SJCRH30 (cell line): ENCODE measurements around the gene JADE2. TPM values are rescaled to one million over a fixed set of nuclear protein-coding genes. Genes with fewer than 3 reads are reported as not detected.

Experiments used
- DNase-seq, 2 experiments: peaks; one replicate each; pipeline ENCODE4 v3.0.0-alpha.2; 2015 to 2020
- H3K27ac ChIP-seq: fragments of 250-450 bp; sonication (Bioruptor Pico); 2 replicates; pipeline ENCODE4 v1.5.1; 2020; ENCODE audit warnings: mild to moderate bottlenecking, moderate library complexity
- H3K27me3 ChIP-seq: fragments of 250-450 bp; sonication (Bioruptor Pico); 2 replicates; pipeline ENCODE4 v1.5.1; 2020; ENCODE audit warnings: mild to moderate bottlenecking, moderate library complexity
- H3K36me3 ChIP-seq: fragments of 250-450 bp; sonication (Bioruptor Pico); 2 replicates; pipeline ENCODE4 v1.5.1; 2020; ENCODE audit warnings: mild to moderate bottlenecking, moderate library complexity
- H3K4me1 ChIP-seq: fragments of 250-450 bp; sonication (Bioruptor Pico); 2 replicates; pipeline ENCODE4 v1.5.1; 2020; ENCODE audit warnings: mild to moderate bottlenecking, moderate library complexity
- H3K4me3 ChIP-seq: fragments of 250-450 bp; sonication (Bioruptor Pico); 2 replicates; pipeline ENCODE4 v1.5.1; 2020; ENCODE audit warnings: mild to moderate bottlenecking, moderate library complexity
- H3K9me3 ChIP-seq: fragments of 250-450 bp; sonication (Bioruptor Pico); replicated peaks from 2 replicates; pipeline ENCODE4 v1.5.1; 2020; ENCODE audit warnings: mild to moderate bottlenecking, moderate library complexity
- total RNA-seq: library from RNA; depleted of rRNA; stranded (reverse); fragments of >200 nt; shearing (Covaris generic); gene quantifications from 2 replicates; pipeline ENCODE4 v1.2.3, GENCODE V29; 2014

Gene JADE2
- total RNA-seq, 1 experiment from 2014 or later, result 1.6 TPM

- DNase-seq, result peak; percentile 30 to 44
- no peak overlapping the region for H3K4me3 ChIP-seq
- H3K4me1 ChIP-seq, result no peaks in the 10 kb centered on the region
- H3K27me3 ChIP-seq, result no peaks in the 10 kb centered on the region
- H3K9me3 ChIP-seq, result no peaks in the 10 kb centered on the region
- no peak overlapping the region for H3K27ac ChIP-seq
- H3K36me3 ChIP-seq, result no peaks in the 10 kb centered on the region
These were observed 36.4 kb downstream of the JADE2 start for GRCh38 chr5:134561871-134562296.

- Histone ChIP-seq H3K27me3 (no peaks in the 10 kb centered on the region), H3K36me3 (no peaks in the 10 kb centered on the region), H3K4me3 (no peak overlapping the region), H3K27ac (no peak overlapping the region), H3K9me3 (no peaks in the 10 kb centered on the region), H3K4me1 (no peaks in the 10 kb centered on the region)
- DNase-seq, result no peak
These were observed 37.8 kb downstream of the JADE2 start for GRCh38 chr5:134563221-134563620.

GRCh38 chr5:134563962-134564361 is 38.5 kb downstream of the JADE2 start:
- no peak for DNase-seq
- H3K36me3 ChIP-seq, result no peaks in the 10 kb centered on the region
- no peak overlapping the region for H3K27ac ChIP-seq
- no peaks in the 10 kb centered on the region for H3K4me1 ChIP-seq
- H3K4me3 ChIP-seq, result no peak overlapping the region
- H3K27me3 ChIP-seq, result peaks cover 1% of the 10 kb centered on the region; the same call in 1 of the 2 replicates
- H3K9me3 ChIP-seq, result no peaks in the 10 kb centered on the region

GRCh38 chr5:134564396-134564795 is 38.9 kb downstream of the JADE2 start:
- no peaks in the 10 kb centered on the region for H3K4me1 ChIP-seq
- no peaks in the 10 kb centered on the region for H3K9me3 ChIP-seq
- H3K36me3 ChIP-seq, result no peaks in the 10 kb centered on the region
- no peak for DNase-seq
- H3K4me3 ChIP-seq, result no peak overlapping the region
- H3K27me3 ChIP-seq, result peaks cover 5% of the 10 kb centered on the region; the same call in 1 of the 2 replicates
- no peak overlapping the region for H3K27ac ChIP-seq

GRCh38 chr5:134565791-134566740 is 40.6 kb downstream of the JADE2 start:
- peaks cover 5% of the 10 kb centered on the region; the same call in 1 of the 2 replicates for H3K27me3 ChIP-seq
- H3K36me3 ChIP-seq, result no peaks in the 10 kb centered on the region
- no peaks in the 10 kb centered on the region for H3K4me1 ChIP-seq
- H3K27ac ChIP-seq, result no peak overlapping the region
- no peak overlapping the region for H3K4me3 ChIP-seq
- no peak for DNase-seq
- H3K9me3 ChIP-seq, result no peaks in the 10 kb centered on the region

GRCh38 chr5:134566741-134567221 is 41.3 kb downstream of the JADE2 start:
- H3K4me3 ChIP-seq, result no peak overlapping the region
- no peaks in the 10 kb centered on the region for H3K9me3 ChIP-seq
- H3K27ac ChIP-seq, result no peak overlapping the region
- no peak for DNase-seq
- no peaks in the 10 kb centered on the region for H3K36me3 ChIP-seq
- H3K27me3 ChIP-seq, result peaks cover 5% of the 10 kb centered on the region; the same call in 1 of the 2 replicates
- no peaks in the 10 kb centered on the region for H3K4me1 ChIP-seq

- Histone ChIP-seq H3K27me3 (peaks cover 5% of the 10 kb centered on the region; the same call in 1 of the 2 replicates), H3K36me3 (no peaks in the 10 kb centered on the region), H3K4me3 (no peak overlapping the region), H3K27ac (no peak overlapping the region), H3K4me1 (no peaks in the 10 kb centered on the region), H3K9me3 (no peaks in the 10 kb centered on the region)
- DNase-seq, result no peak
These were observed 42.3 kb downstream of the JADE2 start for GRCh38 chr5:134567641-134568336.

- DNase-seq, result no peak
- H3K4me3 ChIP-seq, result no peak overlapping the region
- H3K4me1 ChIP-seq, result no peaks in the 10 kb centered on the region
- H3K27me3 ChIP-seq, result peaks cover 5% of the 10 kb centered on the region; the same call in 1 of the 2 replicates
- H3K27ac ChIP-seq, result no peak overlapping the region
- H3K9me3 ChIP-seq, result no peaks in the 10 kb centered on the region
- H3K36me3 ChIP-seq, result no peaks in the 10 kb centered on the region
These were observed 42.8 kb downstream of the JADE2 start for GRCh38 chr5:134568337-134568700.

- no peaks in the 10 kb centered on the region for H3K4me1 ChIP-seq
- H3K27me3 ChIP-seq, result peaks cover 5% of the 10 kb centered on the region; the same call in 1 of the 2 replicates
- no peak for DNase-seq
- no peak overlapping the region for H3K4me3 ChIP-seq
- no peaks in the 10 kb centered on the region for H3K36me3 ChIP-seq
- H3K9me3 ChIP-seq, result no peaks in the 10 kb centered on the region
- no peak overlapping the region for H3K27ac ChIP-seq
These were observed 43.6 kb downstream of the JADE2 start for GRCh38 chr5:134568761-134569695.

GRCh38 chr5:134569758-134570364 is 44.4 kb downstream of the JADE2 start:
- Histone ChIP-seq H3K27ac (no peak overlapping the region), H3K4me1 (no peaks in the 10 kb centered on the region), H3K4me3 (no peak overlapping the region), H3K9me3 (no peaks in the 10 kb centered on the region), H3K27me3 (peaks cover 5% of the 10 kb centered on the region; the same call in 1 of the 2 replicates), H3K36me3 (no peaks in the 10 kb centered on the region)
- DNase-seq, result no peak

GRCh38 chr5:134570365-134570758 is 44.9 kb downstream of the JADE2 start:
- Histone ChIP-seq H3K4me3 (no peak overlapping the region), H3K36me3 (no peaks in the 10 kb centered on the region), H3K27ac (no peak overlapping the region), H3K4me1 (no peaks in the 10 kb centered on the region), H3K9me3 (no peaks in the 10 kb centered on the region), H3K27me3 (peaks cover 5% of the 10 kb centered on the region; the same call in 1 of the 2 replicates)
- DNase-seq, result no peak

GRCh38 chr5:134570886-134571285 is 45.4 kb downstream of the JADE2 start:
- Histone ChIP-seq H3K27ac (no peak overlapping the region), H3K4me1 (no peaks in the 10 kb centered on the region), H3K9me3 (no peaks in the 10 kb centered on the region), H3K4me3 (no peak overlapping the region), H3K36me3 (no peaks in the 10 kb centered on the region), H3K27me3 (peaks cover 5% of the 10 kb centered on the region; the same call in 1 of the 2 replicates)
- DNase-seq, result no peak

- Histone ChIP-seq H3K9me3 (no peaks in the 10 kb centered on the region), H3K36me3 (no peaks in the 10 kb centered on the region)
These were observed 46.4 kb downstream of the JADE2 start for GRCh38 chr5:134571693-134572405.

More at GRCh38 chr5:134571693-134572405, 46.4 kb downstream of the JADE2 start:
- no peak for DNase-seq
- Histone ChIP-seq H3K4me3 (no peak overlapping the region), H3K4me1 (no peaks in the 10 kb centered on the region), H3K27me3 (peaks cover 5% of the 10 kb centered on the region; the same call in 1 of the 2 replicates), H3K27ac (no peak overlapping the region)
